Mammary epithelial cell (primary cell): Measurements from ENCODE around the gene MYO9A.

ENCODE experiments used
- EZH2 ChIP-seq: IDR thresholded peaks from 2 replicates; pipeline ENCODE4 v1.6.1; 2012; ENCODE audit warnings: low read length, inconsistent platforms, borderline replicate concordance
- TF ChIP-seq, protein P1 (sequence below), 2 donors: IDR thresholded peaks in 1 of 2; conservative IDR thresholded peaks in 1 of 2; 2 replicates each; pipeline ENCODE4 v1.5.1; 2011 to 2012; ENCODE audit warnings: inconsistent platforms in 2 of 2, low read length in 2 of 2, mild to moderate bottlenecking in 2 of 2, control low read depth in 1 of 2, low read depth in 1 of 2; ENCODE audit not compliant: insufficient read depth in 1 of 2; ENCODE audit errors: extremely low read depth in 1 of 2

DNA sequence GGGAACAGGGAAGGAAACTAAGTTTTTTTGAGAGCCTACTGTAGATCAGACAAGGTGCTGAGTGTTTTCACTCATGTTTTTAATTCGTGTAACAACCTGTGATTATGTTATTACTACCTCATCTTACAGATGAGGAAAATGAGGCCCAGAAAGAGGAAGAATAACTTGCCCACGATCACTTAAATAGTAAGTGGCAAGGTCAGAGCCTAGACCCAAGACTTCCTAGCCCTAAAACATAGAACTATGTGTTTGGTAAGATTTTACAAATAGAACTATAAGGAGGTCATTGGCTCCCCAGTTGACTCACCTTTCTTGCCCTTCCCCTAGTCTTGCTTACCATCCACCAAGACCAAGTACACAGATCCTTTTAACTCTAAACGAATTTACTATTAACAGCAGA is 14.0 kb upstream of the MYO9A start:
- TF ChIP-seq, protein P1, sequence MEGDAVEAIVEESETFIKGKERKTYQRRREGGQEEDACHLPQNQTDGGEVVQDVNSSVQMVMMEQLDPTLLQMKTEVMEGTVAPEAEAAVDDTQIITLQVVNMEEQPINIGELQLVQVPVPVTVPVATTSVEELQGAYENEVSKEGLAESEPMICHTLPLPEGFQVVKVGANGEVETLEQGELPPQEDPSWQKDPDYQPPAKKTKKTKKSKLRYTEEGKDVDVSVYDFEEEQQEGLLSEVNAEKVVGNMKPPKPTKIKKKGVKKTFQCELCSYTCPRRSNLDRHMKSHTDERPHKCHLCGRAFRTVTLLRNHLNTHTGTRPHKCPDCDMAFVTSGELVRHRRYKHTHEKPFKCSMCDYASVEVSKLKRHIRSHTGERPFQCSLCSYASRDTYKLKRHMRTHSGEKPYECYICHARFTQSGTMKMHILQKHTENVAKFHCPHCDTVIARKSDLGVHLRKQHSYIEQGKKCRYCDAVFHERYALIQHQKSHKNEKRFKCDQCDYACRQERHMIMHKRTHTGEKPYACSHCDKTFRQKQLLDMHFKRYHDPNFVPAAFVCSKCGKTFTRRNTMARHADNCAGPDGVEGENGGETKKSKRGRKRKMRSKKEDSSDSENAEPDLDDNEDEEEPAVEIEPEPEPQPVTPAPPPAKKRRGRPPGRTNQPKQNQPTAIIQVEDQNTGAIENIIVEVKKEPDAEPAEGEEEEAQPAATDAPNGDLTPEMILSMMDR (conservative IDR thresholded peaks at IDR 0.05 in 1 of 2, IDR thresholded peaks at IDR 0.05 in 1 of 2; ENCODE audit: extremely low read depth in 1 of 2, insufficient read depth in 1 of 2, low read depth in 1 of 2, low read length in 2 of 2): no peak
- TF ChIP-seq EZH2: no peak
